Tibial nerve (tissue), 4 donors: ENCODE data around the gene ETNK2. TPM values are rescaled to one million over a fixed set of nuclear protein-coding genes. Genes with fewer than 3 reads are reported as not detected.
A peak's percentile ranks its signal among the peaks of the same experiment; 100 is the strongest.

Experiments
- DNase-seq, 2 donors: peaks; one replicate each; pipeline ENCODE4 v3.0.0-alpha.2; 2019; ENCODE audit warnings: low spot score in 2 of 2
- H3K27ac ChIP-seq, 4 donors: fragments of 200-600 bp; sonication (generic) in 3 of 4; one replicate each; pipeline ENCODE4 v1.5.1; 2017 to 2019; ENCODE audit warnings: mild to moderate bottlenecking in 1 of 4
- H3K27me3 ChIP-seq, 2 donors: fragments of 200-600 bp; sonication (generic) in 1 of 2; one replicate each; pipeline versions ENCODE4 v1.5.1 to v1.6.0; 2017 to 2019
- H3K36me3 ChIP-seq, 3 donors: fragments of 200-600 bp; sonication (generic); one replicate each; pipeline ENCODE4 v1.5.1; 2018 to 2019
- H3K4me1 ChIP-seq, 4 donors: fragments of 200-600 bp; sonication (generic) in 3 of 4; one replicate each; pipeline ENCODE4 v1.5.1; 2017 to 2019
- H3K4me3 ChIP-seq, 4 donors: fragments of 200-600 bp; sonication (generic) in 3 of 4; one replicate each; pipeline ENCODE4 v1.5.1; 2017 to 2019; ENCODE audit warnings: mild to moderate bottlenecking in 1 of 4, moderate library complexity in 1 of 4
- H3K9me3 ChIP-seq, 4 donors: fragments of 200-600 bp; sonication (generic) in 3 of 4; one replicate each; pipeline ENCODE4 v1.5.1; 2017 to 2019
- CTCF ChIP-seq, 5 experiments: fragments of 200-600 bp in 3 of 5; fragments of 450-650 bp in 2 of 5; sonication (generic) in 3 of 5; IDR thresholded peaks; one replicate each; pipeline ENCODE4 v1.5.1; 2016 to 2019; ENCODE audit warnings: antibody characterized with exemption in 5 of 5, mild to moderate bottlenecking in 3 of 5, moderate library complexity in 2 of 5
- EP300 ChIP-seq, 2 donors: sonication (generic); formaldehyde crosslinking; IDR thresholded peaks; one replicate each; pipeline ENCODE4 v1.6.1; 2017; ENCODE audit warnings: antibody characterized with exemption in 2 of 2, mild to moderate bottlenecking in 1 of 2
- POLR2A ChIP-seq, 2 donors: fragments of 450-650 bp; IDR thresholded peaks; one replicate each; pipeline ENCODE4 v1.6.1; 2017; ENCODE audit warnings: antibody characterized with exemption in 2 of 2, mild to moderate bottlenecking in 2 of 2, moderate library complexity in 2 of 2
- WGBS, 2 donors: methylation state at CpG; one replicate each; pipeline ENCODE4 v1.1.5; 2018; 5-methylcytosine and 5-hydroxymethylcytosine counted together
- total RNA-seq, 4 donors: library from RNA; depleted of rRNA; stranded (reverse); fragments of >200 nt; gene quantifications; one replicate each; pipeline ENCODE4 v1.1.0, GENCODE V29; 2016

ETNK2 gene
- total RNA-seq, 4 donors from 2014 or later = 24.6 to 95.2 (median 67.8) TPM

- WGBS, 2 donors = 69 to 82% methylated on average over 5 of the region's 5 CpGs
- Histone ChIP-seq H3K4me3 (no peak overlapping the region), H3K36me3 (peaks cover 0 to 29% (median 0%) of the 10 kb centered on the region in 3 donors), H3K9me3 (no peaks in the 10 kb centered on the region), H3K4me1 (peaks cover 3 to 74% (median 15%) of the 10 kb centered on the region in 4 donors), H3K27ac (no peak overlapping the region), H3K27me3 (no peaks in the 10 kb centered on the region)
- no peak for TF ChIP-seq CTCF (IDR thresholded peaks at IDR 0.05)
- no peak for TF ChIP-seq POLR2A (IDR thresholded peaks at IDR 0.05)
- no peak for TF ChIP-seq EP300 (IDR thresholded peaks at IDR 0.05)
- no peak for DNase-seq
These were observed 40.8 kb downstream of the ETNK2 start for GRCh38 chr1:204110894-204111633.

GRCh38 chr1:204108312-204109141 is 43.3 kb downstream of the ETNK2 start:
- H3K27me3 ChIP-seq = no peaks in the 10 kb centered on the region
- peaks cover 0 to 8% (median 0%) of the 10 kb centered on the region in 3 donors for H3K36me3 ChIP-seq
- H3K4me3 ChIP-seq = no peak overlapping the region
- no peak for DNase-seq
- TF ChIP-seq POLR2A (IDR thresholded peaks at IDR 0.05) (no peak), CTCF (IDR thresholded peaks at IDR 0.05) (no peak), EP300 (IDR thresholded peaks at IDR 0.05) (no peak)
- no peaks in the 10 kb centered on the region for H3K9me3 ChIP-seq
- peaks cover 3 to 84% (median 28%) of the 10 kb centered on the region in 4 donors for H3K4me1 ChIP-seq
- H3K27ac ChIP-seq = peak overlapping the region in 2 of 4 donors; percentile 53 to 69
- WGBS, 2 donors = 35 to 36% methylated on average over 21 of the region's 21 CpGs

- Histone ChIP-seq H3K36me3 (peaks cover 0 to 8% (median 0%) of the 10 kb centered on the region in 3 donors), H3K4me3 (no peak overlapping the region), H3K4me1 (peaks cover 3 to 84% (median 32%) of the 10 kb centered on the region in 4 donors), H3K27ac (peak overlapping the region in 2 of 4 donors; percentile 53 to 69), H3K9me3 (no peaks in the 10 kb centered on the region), H3K27me3 (no peaks in the 10 kb centered on the region)
- TF ChIP-seq POLR2A (IDR thresholded peaks at IDR 0.05) (no peak), CTCF (IDR thresholded peaks at IDR 0.05) (no peak), EP300 (IDR thresholded peaks at IDR 0.05) (no peak)
- 78 to 83% methylated on average over 2 of the region's 2 CpGs for WGBS, 2 donors
- DNase-seq = no peak
These were observed 44.0 kb downstream of the ETNK2 start for GRCh38 chr1:204107892-204108291.

GRCh38 chr1:204106825-204107224 is 45.0 kb downstream of the ETNK2 start:
- 100% methylated on average over 1 of the region's 1 CpG for WGBS, 2 donors
- TF ChIP-seq POLR2A (IDR thresholded peaks at IDR 0.05) (no peak), CTCF (IDR thresholded peaks at IDR 0.05) (no peak), EP300 (IDR thresholded peaks at IDR 0.05) (no peak)
- no peaks in the 10 kb centered on the region for H3K27me3 ChIP-seq
- no peaks in the 10 kb centered on the region for H3K9me3 ChIP-seq
- peaks cover 3 to 84% (median 38%) of the 10 kb centered on the region in 4 donors for H3K4me1 ChIP-seq
- peaks cover 0 to 8% (median 0%) of the 10 kb centered on the region in 3 donors for H3K36me3 ChIP-seq
- no peak overlapping the region for H3K4me3 ChIP-seq
- H3K27ac ChIP-seq = no peak overlapping the region
- no peak for DNase-seq

GRCh38 chr1:204105131-204105515 is 46.7 kb downstream of the ETNK2 start:
- no peak for TF ChIP-seq POLR2A (IDR thresholded peaks at IDR 0.05)
- TF ChIP-seq EP300 (IDR thresholded peaks at IDR 0.05) = no peak
- no peak for TF ChIP-seq CTCF (IDR thresholded peaks at IDR 0.05)
- Histone ChIP-seq H3K36me3 (peaks cover 0 to 8% (median 0%) of the 10 kb centered on the region in 3 donors), H3K27me3 (no peaks in the 10 kb centered on the region), H3K9me3 (no peaks in the 10 kb centered on the region), H3K4me1 (peaks cover 3 to 84% (median 44%) of the 10 kb centered on the region in 4 donors), H3K27ac (peak overlapping the region in 2 of 4 donors; percentile 70 to 84), H3K4me3 (no peak overlapping the region)
- no peak for DNase-seq
- 79 to 82% methylated on average over 6 of the region's 6 CpGs for WGBS, 2 donors
